SK-N-SH (cell line): ENCODE measurements around the gene POLR1H. TPM values are rescaled to one million over a fixed set of nuclear protein-coding genes. Genes with fewer than 3 reads are reported as not detected.
A peak's percentile ranks its signal among the peaks of the same experiment; 100 is the strongest.

Experiments
- CTCF ChIA-PET: fragments of 300-600, 350-600 bp; formaldehyde crosslinking; extraction: SDS; loops from one replicate; lab custom pipeline; 2021; lab: Yijun Ruan, JAX
- POLR2A ChIA-PET: fragments of 350-600 bp; sonication (Branson Sonifier 250); formaldehyde crosslinking; extraction: SDS; loops from one replicate; lab custom pipeline; 2020; ENCODE audit warnings: antibody characterized with exemption, inconsistent platforms; lab: Yijun Ruan, JAX
- DNase-seq: peaks from one replicate; pipeline ENCODE4 v3.0.0; 2012
- H2AFZ ChIP-seq: fragments of 200-600 bp; sonication (generic); 2 replicates; pipeline ENCODE4 v1.8.1; 2016; ENCODE audit warnings: antibody characterized with exemption, mild to moderate bottlenecking, low read depth
- H3F3A ChIP-seq: fragments of 200-600 bp; sonication (generic); replicated peaks from 2 replicates; pipeline ENCODE3; 2016; ENCODE audit warnings: antibody characterized with exemption, mild to moderate bottlenecking; ENCODE audit not compliant: insufficient read depth
- H3K27ac ChIP-seq, 2 experiments: fragments of 200-500 bp in 1 of 2; fragments of 200-600 bp in 1 of 2; sonication (Bioruptor generic) in 1 of 2; sonication (generic), shearing (Covaris generic) in 1 of 2; 2 replicates each; pipeline versions ENCODE4 v1.5.1 to v1.6.1; 2014 to 2016; ENCODE audit warnings: low read depth in 2 of 2, inconsistent platforms in 1 of 2, low read length in 1 of 2, mild to moderate bottlenecking in 1 of 2, mixed read lengths in 1 of 2
- H3K27me3 ChIP-seq: fragments of 200-600 bp; sonication (generic), shearing (Covaris generic); 2 replicates; pipeline ENCODE4 v1.6.1; 2016; ENCODE audit warnings: mixed run types; ENCODE audit not compliant: insufficient read depth
- H3K36me3 ChIP-seq, 2 experiments: fragments of 200-500 bp in 1 of 2; fragments of 200-600 bp in 1 of 2; sonication (Bioruptor generic) in 1 of 2; sonication (generic) in 1 of 2; replicated peaks in 1 of 2; 2 replicates each; pipeline versions ENCODE3 to v1.5.1; 2014 to 2016; ENCODE audit warnings: low read length in 1 of 2, mild to moderate bottlenecking in 1 of 2; ENCODE audit not compliant: insufficient read depth in 2 of 2, control insufficient read depth in 1 of 2
- H3K4me1 ChIP-seq, 2 experiments: fragments of 200-500 bp in 1 of 2; fragments of 200-600 bp in 1 of 2; sonication (Bioruptor generic) in 1 of 2; sonication (generic), shearing (Covaris generic) in 1 of 2; 2 replicates each; pipeline versions ENCODE4 v1.5.1 to v1.6.1; 2014 to 2016; ENCODE audit warnings: low read depth in 1 of 2, low read length in 1 of 2, mixed run types in 1 of 2; ENCODE audit not compliant: insufficient read depth in 2 of 2, control insufficient read depth in 1 of 2
- H3K4me2 ChIP-seq: fragments of 200-600 bp; sonication (generic), shearing (Covaris generic); 2 replicates; pipeline ENCODE4 v1.6.1; 2017; ENCODE audit warnings: mixed run types
- H3K4me3 ChIP-seq, 2 experiments: fragments of 200-500 bp in 1 of 2; fragments of 200-600 bp in 1 of 2; sonication (Bioruptor generic) in 1 of 2; sonication (generic), shearing (Covaris generic) in 1 of 2; 2 replicates each; pipeline versions ENCODE4 v1.5.1 to v1.8.1; 2014 to 2016; ENCODE audit warnings: low read depth in 2 of 2, inconsistent platforms in 1 of 2, low read length in 1 of 2, mild to moderate bottlenecking in 1 of 2, mixed read lengths in 1 of 2, moderate library complexity in 1 of 2
- H3K79me2 ChIP-seq: fragments of 200-600 bp; sonication (generic); 2 replicates; pipeline ENCODE4 v1.8.1; 2017; ENCODE audit warnings: mild to moderate bottlenecking; ENCODE audit not compliant: insufficient read depth
- H3K9ac ChIP-seq: fragments of 200-600 bp; sonication (generic); 2 replicates; pipeline ENCODE4 v1.6.1; 2017; ENCODE audit warnings: mixed run types
- H3K9me2 ChIP-seq: fragments of 200-600 bp; sonication (generic); 2 replicates; pipeline ENCODE4 v1.6.1; 2017; ENCODE audit warnings: mixed run types
- H3K9me3 ChIP-seq: fragments of 200-600 bp; sonication (generic); 2 replicates; pipeline ENCODE4 v1.6.1; 2017; ENCODE audit warnings: mixed run types, mild to moderate bottlenecking, moderate library complexity
- H4K20me1 ChIP-seq: fragments of 200-600 bp; sonication (generic); 2 replicates; pipeline ENCODE4 v1.6.1; 2017; ENCODE audit warnings: mild to moderate bottlenecking, mixed run types; ENCODE audit not compliant: insufficient read depth
- ELF1 ChIP-seq: IDR thresholded peaks from 2 replicates; pipeline ENCODE4 v1.4.0; 2012
- EP300 ChIP-seq, 2 experiments: IDR thresholded peaks; 2 replicates each; pipeline versions ENCODE4 v1.4.0 to v1.6.1; 2012; ENCODE audit warnings: borderline replicate concordance in 1 of 2, low read depth in 1 of 2, low read length in 1 of 2
- EZH2phosphoT487 ChIP-seq: fragments of 200-600 bp; sonication (generic); IDR thresholded peaks from 2 replicates; pipeline ENCODE4 v1.6.1; 2017; ENCODE audit warnings: low read depth, mixed run types, mild to moderate bottlenecking, antibody characterized with exemption, moderate library complexity, borderline replicate concordance
- FOXM1 ChIP-seq: IDR thresholded peaks from 2 replicates; pipeline ENCODE4 v1.4.0; 2012; ENCODE audit warnings: low read depth, mild to moderate bottlenecking
- GATA2 ChIP-seq: sonication (generic); formaldehyde crosslinking; IDR thresholded peaks from 2 replicates; pipeline ENCODE4 v1.5.0; 2020; ENCODE audit warnings: mild to moderate bottlenecking, missing genetic modification reagents
- POLR2AphosphoS5 ChIP-seq: IDR thresholded peaks from 2 replicates; pipeline ENCODE4 v1.6.1; 2012; ENCODE audit warnings: low read depth, low read length
- RAD21 ChIP-seq: IDR thresholded peaks from 2 replicates; pipeline ENCODE4 v1.6.1; 2012; ENCODE audit warnings: mild to moderate bottlenecking, low read length
- RCOR1 ChIP-seq: fragments of 150-350 bp; IDR thresholded peaks from 2 replicates; pipeline ENCODE4 v1.6.1; 2017; ENCODE audit warnings: antibody characterized with exemption, low read length
- RFX5 ChIP-seq: IDR thresholded peaks from 2 replicates; pipeline ENCODE4 v1.6.1; 2012; ENCODE audit warnings: mild to moderate bottlenecking, improper control_type of control experiment, low read length
- USF2 ChIP-seq: fragments of 150-350 bp; IDR thresholded peaks from 2 replicates; pipeline ENCODE4 v1.6.1; 2017; ENCODE audit warnings: antibody characterized with exemption, low read length, low read depth, borderline replicate concordance
- ZBTB33 ChIP-seq: IDR thresholded peaks from 2 replicates; pipeline ENCODE4 v1.4.0; 2012; ENCODE audit warnings: low read depth, borderline replicate concordance
- WGBS: methylation state at CpG from one replicate; pipeline ENCODE4 v1.1.6; 2017; ENCODE audit warnings: low lambda C conversion rate; 5-methylcytosine and 5-hydroxymethylcytosine counted together
- polyA plus RNA-seq, 3 experiments: library from polyadenylated mRNA; depleted of rRNA; stranded (reverse); fragments of >200 nt; gene quantifications; 2 replicates each; pipeline ENCODE4 v1.2.3, GENCODE V29; 2012
- TF ChIP-seq, protein P1 (sequence below): IDR thresholded peaks from 2 replicates; pipeline ENCODE4 v1.4.0; 2012; ENCODE audit warnings: low read depth, borderline replicate concordance
- TF ChIP-seq, protein P2 (sequence below): IDR thresholded peaks from 2 replicates; pipeline ENCODE4; 2012
- TF ChIP-seq, protein P3 (sequence below): IDR thresholded peaks from 2 replicates; pipeline ENCODE4 v1.6.1; 2012; ENCODE audit warnings: mild to moderate bottlenecking, low read depth, low read length, moderate library complexity

Gene POLR1H
- polyA plus RNA-seq, 1 of the 3 experiments (the other 2 are of a cell fraction), result 40.6 TPM

DNA sequence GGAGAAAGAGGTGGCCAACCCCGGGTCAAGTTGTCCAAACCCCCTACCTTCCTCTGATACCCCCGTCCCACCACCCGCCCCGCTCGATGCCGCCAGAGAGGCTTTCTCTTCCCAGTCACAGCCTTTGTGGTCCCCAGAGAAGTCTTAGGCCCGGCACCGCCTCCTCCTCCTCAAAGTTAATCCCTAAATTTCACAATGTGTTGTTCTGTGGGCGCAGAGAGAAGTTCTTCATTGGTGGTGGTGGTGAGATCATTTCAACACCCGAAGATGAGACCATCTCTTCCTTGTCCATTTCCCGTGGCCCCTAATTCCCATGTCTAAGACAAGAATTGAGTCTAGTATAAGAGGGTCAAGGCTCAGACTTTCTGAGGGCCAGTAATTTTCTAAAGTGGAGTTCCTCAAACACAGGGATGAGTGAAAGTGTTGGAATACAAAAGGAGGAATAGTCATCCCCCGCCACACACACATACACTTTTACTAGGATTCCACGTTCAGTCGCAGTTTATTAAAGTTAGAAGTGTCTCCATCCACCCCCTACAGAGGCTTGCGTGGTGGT, 41.4 kb downstream of the POLR1H start:
- H3K4me3 ChIP-seq, result peak overlapping the region; percentile 35 to 44; a peak in 2 of 4 replicates
- H4K20me1 ChIP-seq, result no peaks in the 10 kb centered on the region
- peaks cover 5 to 11% of the 10 kb centered on the region in 2 experiments; a peak in 2 of 4 replicates for H3K4me1 ChIP-seq
- DNase-seq, result no peak
- H3K36me3 ChIP-seq, result no peaks in the 10 kb centered on the region
- H3K79me2 ChIP-seq, result no peaks in the 10 kb centered on the region
- H3K9me3 ChIP-seq, result no peaks in the 10 kb centered on the region
- peak overlapping the region; percentile 66 for H2AFZ ChIP-seq
- ChIA-PET POLR2A (interaction anchor here (1.0 to 1.3 kb wide), 2 partner anchors 36 kb away, joined by 4 to 6 read pairs; partner anchors contain the start of gene PPP1R11), CTCF (interaction anchor here (0.6 to 8.9 kb wide), 33 partner anchors 9 to 452 kb away, joined by 3 to 207 read pairs (median 5); partner anchors contain the start of genes TRIM26, TRIM31 and TRIM40)
- H3K9me2 ChIP-seq, result no peaks in the 10 kb centered on the region
- no peak overlapping the region for H3K27ac ChIP-seq
- H3F3A ChIP-seq, result peaks cover 6% of the 10 kb centered on the region
- H3K4me2 ChIP-seq, result peak overlapping the region; percentile 85
- H3K27me3 ChIP-seq, result peaks cover 65% of the 10 kb centered on the region
- H3K9ac ChIP-seq, result no peak overlapping the region
- TF ChIP-seq, protein P1, sequence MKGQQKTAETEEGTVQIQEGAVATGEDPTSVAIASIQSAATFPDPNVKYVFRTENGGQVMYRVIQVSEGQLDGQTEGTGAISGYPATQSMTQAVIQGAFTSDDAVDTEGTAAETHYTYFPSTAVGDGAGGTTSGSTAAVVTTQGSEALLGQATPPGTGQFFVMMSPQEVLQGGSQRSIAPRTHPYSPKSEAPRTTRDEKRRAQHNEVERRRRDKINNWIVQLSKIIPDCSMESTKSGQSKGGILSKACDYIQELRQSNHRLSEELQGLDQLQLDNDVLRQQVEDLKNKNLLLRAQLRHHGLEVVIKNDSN, result no peak
- TF ChIP-seq EP300 (IDR thresholded peaks at IDR 0.05; ENCODE audit: borderline replicate concordance in 1 of 2, low read depth in 1 of 2, low read length in 1 of 2) (no peak), RCOR1 (no peak), RAD21 (no peak), FOXM1 (no peak), USF2 (no peak), ZBTB33 (no peak), POLR2AphosphoS5 (no peak), RFX5 (no peak), EZH2phosphoT487 (no peak), ELF1 (no peak), GATA2 (no peak)
- TF ChIP-seq, protein P2, sequence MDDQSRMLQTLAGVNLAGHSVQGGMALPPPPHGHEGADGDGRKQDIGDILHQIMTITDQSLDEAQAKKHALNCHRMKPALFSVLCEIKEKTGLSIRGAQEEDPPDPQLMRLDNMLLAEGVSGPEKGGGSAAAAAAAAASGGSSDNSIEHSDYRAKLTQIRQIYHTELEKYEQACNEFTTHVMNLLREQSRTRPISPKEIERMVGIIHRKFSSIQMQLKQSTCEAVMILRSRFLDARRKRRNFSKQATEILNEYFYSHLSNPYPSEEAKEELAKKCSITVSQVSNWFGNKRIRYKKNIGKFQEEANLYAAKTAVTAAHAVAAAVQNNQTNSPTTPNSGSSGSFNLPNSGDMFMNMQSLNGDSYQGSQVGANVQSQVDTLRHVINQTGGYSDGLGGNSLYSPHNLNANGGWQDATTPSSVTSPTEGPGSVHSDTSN, result no peak
- TF ChIP-seq, protein P3, sequence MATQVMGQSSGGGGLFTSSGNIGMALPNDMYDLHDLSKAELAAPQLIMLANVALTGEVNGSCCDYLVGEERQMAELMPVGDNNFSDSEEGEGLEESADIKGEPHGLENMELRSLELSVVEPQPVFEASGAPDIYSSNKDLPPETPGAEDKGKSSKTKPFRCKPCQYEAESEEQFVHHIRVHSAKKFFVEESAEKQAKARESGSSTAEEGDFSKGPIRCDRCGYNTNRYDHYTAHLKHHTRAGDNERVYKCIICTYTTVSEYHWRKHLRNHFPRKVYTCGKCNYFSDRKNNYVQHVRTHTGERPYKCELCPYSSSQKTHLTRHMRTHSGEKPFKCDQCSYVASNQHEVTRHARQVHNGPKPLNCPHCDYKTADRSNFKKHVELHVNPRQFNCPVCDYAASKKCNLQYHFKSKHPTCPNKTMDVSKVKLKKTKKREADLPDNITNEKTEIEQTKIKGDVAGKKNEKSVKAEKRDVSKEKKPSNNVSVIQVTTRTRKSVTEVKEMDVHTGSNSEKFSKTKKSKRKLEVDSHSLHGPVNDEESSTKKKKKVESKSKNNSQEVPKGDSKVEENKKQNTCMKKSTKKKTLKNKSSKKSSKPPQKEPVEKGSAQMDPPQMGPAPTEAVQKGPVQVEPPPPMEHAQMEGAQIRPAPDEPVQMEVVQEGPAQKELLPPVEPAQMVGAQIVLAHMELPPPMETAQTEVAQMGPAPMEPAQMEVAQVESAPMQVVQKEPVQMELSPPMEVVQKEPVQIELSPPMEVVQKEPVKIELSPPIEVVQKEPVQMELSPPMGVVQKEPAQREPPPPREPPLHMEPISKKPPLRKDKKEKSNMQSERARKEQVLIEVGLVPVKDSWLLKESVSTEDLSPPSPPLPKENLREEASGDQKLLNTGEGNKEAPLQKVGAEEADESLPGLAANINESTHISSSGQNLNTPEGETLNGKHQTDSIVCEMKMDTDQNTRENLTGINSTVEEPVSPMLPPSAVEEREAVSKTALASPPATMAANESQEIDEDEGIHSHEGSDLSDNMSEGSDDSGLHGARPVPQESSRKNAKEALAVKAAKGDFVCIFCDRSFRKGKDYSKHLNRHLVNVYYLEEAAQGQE, result no peak
- 61% methylated on average over 15 of the region's 15 CpGs for WGBS
